OCI-LY1 (cell line): ENCODE data around the gene KAT7.

Experiments
- H2AFZ ChIP-seq: fragments of 200-600 bp; sonication (generic), shearing (Covaris generic); 2 replicates; pipeline ENCODE4 v1.6.0; 2014; ENCODE audit warnings: antibody characterized with exemption, mild to moderate bottlenecking, low read length
- H3F3A ChIP-seq: fragments of 200-600 bp; sonication (generic), shearing (Covaris generic); 2 replicates; pipeline ENCODE4 v1.6.0; 2014; ENCODE audit warnings: mild to moderate bottlenecking, antibody characterized with exemption, low read length, moderate library complexity; ENCODE audit not compliant: insufficient read depth
- H3K27ac ChIP-seq: fragments of 200-600 bp; sonication (generic); 2 replicates; pipeline ENCODE4 v1.5.1; 2014; ENCODE audit warnings: low read length, mixed run types, mild to moderate bottlenecking, low read depth; ENCODE audit not compliant: poor library complexity, severe bottlenecking
- H3K27me3 ChIP-seq: fragments of 200-600 bp; sonication (generic); 2 replicates; pipeline ENCODE4 v1.6.0; 2014; ENCODE audit warnings: antibody characterized with exemption, mild to moderate bottlenecking, low read length, moderate library complexity; ENCODE audit not compliant: insufficient read depth
- H3K36me3 ChIP-seq: fragments of 200-600 bp; sonication (generic); 2 replicates; pipeline ENCODE4 v1.6.1; 2014; ENCODE audit warnings: mild to moderate bottlenecking, antibody characterized with exemption, low read length, moderate library complexity, mixed read lengths; ENCODE audit not compliant: insufficient read depth
- H3K4me1 ChIP-seq: fragments of 200-600 bp; sonication (generic); 2 replicates; pipeline ENCODE4 v1.5.1; 2014; ENCODE audit warnings: mild to moderate bottlenecking, low read length, moderate library complexity; ENCODE audit not compliant: insufficient read depth, severe bottlenecking
- H3K4me2 ChIP-seq: fragments of 200-600 bp; sonication (generic), shearing (Covaris generic); 2 replicates; pipeline ENCODE4 v1.6.1; 2014; ENCODE audit warnings: low read length
- H3K4me3 ChIP-seq: fragments of 200-600 bp; sonication (generic); 2 replicates; pipeline ENCODE4 v1.5.1; 2014; ENCODE audit warnings: low read length, low read depth, mild to moderate bottlenecking, mixed read lengths; ENCODE audit not compliant: poor library complexity, severe bottlenecking
- H3K79me2 ChIP-seq: fragments of 200-600 bp; shearing (Covaris generic); 2 replicates; pipeline ENCODE4 v1.6.1; 2016; ENCODE audit warnings: mixed run types, low read length, mixed read lengths; ENCODE audit not compliant: insufficient read depth
- H3K9ac ChIP-seq: fragments of 200-600 bp; sonication (generic), shearing (Covaris generic); 2 replicates; pipeline ENCODE4 v1.6.1; 2014; ENCODE audit warnings: mild to moderate bottlenecking, low read length, mixed read lengths
- H3K9me2 ChIP-seq: fragments of 200-600 bp; sonication (generic), shearing (Covaris generic); 2 replicates; pipeline ENCODE4 v1.6.1; 2014; ENCODE audit warnings: low read depth, mild to moderate bottlenecking, low read length, mixed read lengths
- H3K9me3 ChIP-seq: fragments of 200-600 bp; shearing (Covaris generic); 2 replicates; pipeline ENCODE4 v1.6.1; 2014; ENCODE audit warnings: low read length, mixed read lengths
- H4K20me1 ChIP-seq: fragments of 200-600 bp; sonication (generic), shearing (Covaris generic); 2 replicates; pipeline ENCODE4 v1.6.0; 2016; ENCODE audit warnings: mild to moderate bottlenecking, low read length; ENCODE audit not compliant: insufficient read depth
- CTCF ChIP-seq: fragments of 200-600 bp; sonication (generic), shearing (Covaris generic); IDR thresholded peaks from 2 replicates; pipeline ENCODE4 v1.5.1; 2017; ENCODE audit warnings: mild to moderate bottlenecking, antibody characterized with exemption, low read length, moderate library complexity, mixed read lengths
- EZH2 ChIP-seq: fragments of 200-600 bp; sonication (generic), shearing (Covaris generic); IDR thresholded peaks from 2 replicates; pipeline ENCODE4 v1.8.0; 2017; ENCODE audit warnings: borderline replicate concordance, mixed run types, mild to moderate bottlenecking, antibody characterized with exemption, low read length, moderate library complexity, mixed read lengths

The KAT7 gene

DNA sequence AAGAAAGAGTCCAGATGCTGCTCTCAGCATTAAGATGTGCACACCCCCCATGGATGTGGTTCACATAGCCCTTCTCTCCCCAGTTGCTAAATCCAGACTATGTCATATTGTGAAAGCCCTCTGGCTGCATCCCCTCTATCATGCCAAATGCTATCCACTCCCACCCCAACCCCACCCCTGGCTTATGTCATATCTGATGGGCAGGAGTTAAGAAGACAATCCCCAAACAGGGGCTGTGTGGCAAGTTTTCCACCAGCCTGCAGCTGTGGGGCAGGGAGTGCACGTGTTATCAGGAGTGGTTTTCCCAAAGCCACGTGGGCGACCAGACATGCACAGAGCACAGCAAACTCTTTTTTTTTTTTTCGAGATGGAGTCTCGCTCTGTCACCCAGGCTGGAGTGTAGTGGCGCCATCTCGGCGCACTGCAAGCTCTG lies 34.5 kb upstream of the KAT7 start:
- H4K20me1 ChIP-seq, result no peaks in the 10 kb centered on the region
- H3K4me1 ChIP-seq, result peaks cover 80% of the 10 kb centered on the region
- H2AFZ ChIP-seq, result no peak overlapping the region
- peak overlapping the region; percentile 65 for H3K27ac ChIP-seq
- peaks cover 17% of the 10 kb centered on the region; the same call in 1 of the 2 replicates for H3K36me3 ChIP-seq
- H3K27me3 ChIP-seq, result no peaks in the 10 kb centered on the region
- peaks cover 62% of the 10 kb centered on the region for H3K79me2 ChIP-seq
- TF ChIP-seq EZH2 (no peak), CTCF (no peak)
- H3K9ac ChIP-seq, result no peak overlapping the region
- H3K4me3 ChIP-seq, result no peak overlapping the region
- H3K9me2 ChIP-seq, result no peaks in the 10 kb centered on the region
- H3K9me3 ChIP-seq, result no peaks in the 10 kb centered on the region
- H3F3A ChIP-seq, result peaks cover 4% of the 10 kb centered on the region; the same call in 1 of the 2 replicates
- no peak overlapping the region; the same call in 1 of the 2 replicates for H3K4me2 ChIP-seq

DNA sequence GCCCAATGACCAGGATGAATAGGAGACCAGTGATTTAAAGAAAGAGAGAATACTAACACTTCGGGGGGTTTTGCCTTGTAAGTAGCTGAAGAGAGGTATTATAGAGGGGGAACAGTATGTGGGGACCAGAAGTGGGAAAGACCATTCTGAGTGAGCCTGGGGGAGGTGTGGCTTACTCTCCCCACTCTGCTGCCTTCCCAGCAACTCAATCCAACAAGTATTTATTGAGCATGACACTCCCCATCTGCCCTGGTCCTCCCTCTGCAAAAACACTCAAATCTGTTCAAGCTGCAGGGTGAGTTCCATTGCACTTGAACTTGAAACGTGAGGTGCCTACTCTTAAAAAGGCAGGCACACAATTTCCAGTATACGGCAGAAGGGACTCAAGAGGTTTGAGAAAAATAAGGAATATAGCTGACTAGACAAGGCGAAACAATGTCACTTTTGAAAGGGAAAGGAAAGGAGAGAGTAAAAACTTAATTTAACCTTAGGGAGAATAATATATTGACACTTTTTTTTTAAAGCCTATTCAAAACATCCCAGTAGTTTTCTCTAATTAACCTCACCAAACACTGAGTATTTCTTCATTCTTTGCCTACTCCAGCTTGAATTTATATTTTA lies 32.7 kb upstream of the KAT7 start:
- Histone ChIP-seq H3K79me2 (peaks cover 80% of the 10 kb centered on the region), H3K9me2 (no peaks in the 10 kb centered on the region), H3K4me2 (peak overlapping the region; percentile 9; the same call in 1 of the 2 replicates)

GRCh38 chr17:49756323-49757150 lies 31.9 kb upstream of the KAT7 start:
- no peaks in the 10 kb centered on the region for H4K20me1 ChIP-seq
- peaks cover 17% of the 10 kb centered on the region; the same call in 1 of the 2 replicates for H3K36me3 ChIP-seq
- H3K4me3 ChIP-seq, result no peak overlapping the region
- peaks cover 87% of the 10 kb centered on the region for H3K79me2 ChIP-seq
- TF ChIP-seq EZH2 (no peak), CTCF (no peak)
- no peaks in the 10 kb centered on the region for H3K9me3 ChIP-seq
- H2AFZ ChIP-seq, result no peak overlapping the region
- H3K9ac ChIP-seq, result no peak overlapping the region
- no peaks in the 10 kb centered on the region for H3K27me3 ChIP-seq
- peak overlapping the region; percentile 65 for H3K27ac ChIP-seq
- no peaks in the 10 kb centered on the region for H3K9me2 ChIP-seq
- H3K4me1 ChIP-seq, result peaks cover 86% of the 10 kb centered on the region
- no peaks in the 10 kb centered on the region for H3F3A ChIP-seq
- H3K4me2 ChIP-seq, result no peak overlapping the region

More for the DNA sequence above, 32.7 kb upstream of the KAT7 start:
- H3K9ac ChIP-seq, result no peak overlapping the region; the same call in 1 of the 2 replicates
- no peaks in the 10 kb centered on the region for H3F3A ChIP-seq
- no peak overlapping the region for H3K4me3 ChIP-seq
- H2AFZ ChIP-seq, result no peak overlapping the region
- no peaks in the 10 kb centered on the region for H3K9me3 ChIP-seq
- no peak for TF ChIP-seq EZH2
- no peak for TF ChIP-seq CTCF
- no peaks in the 10 kb centered on the region for H3K27me3 ChIP-seq
- H3K27ac ChIP-seq, result peak overlapping the region; percentile 65
- H4K20me1 ChIP-seq, result no peaks in the 10 kb centered on the region
- H3K4me1 ChIP-seq, result peaks cover 80% of the 10 kb centered on the region
- H3K36me3 ChIP-seq, result peaks cover 15% of the 10 kb centered on the region; the same call in 1 of the 2 replicates
